Ovary (tissue), 9 donors: ENCODE results near the gene MIB1. TPM values are rescaled to one million over a fixed set of nuclear protein-coding genes. Genes with fewer than 3 reads are reported as not detected.

Experiments
- DNase-seq, 5 donors: peaks; one replicate each; pipeline ENCODE4 v3.0.0-alpha.2; 2019 to 2020
- H3K27ac ChIP-seq, 2 donors: fragments of 200-600 bp; one replicate each; pipeline versions ENCODE4 v1.5.1 to v1.8.0; 2019 to 2022
- H3K27me3 ChIP-seq: fragments of 200-600 bp; one replicate; pipeline ENCODE4 v1.8.0; 2022
- H3K36me3 ChIP-seq: fragments of 200-600 bp; sonication (generic); one replicate; pipeline ENCODE4 v1.5.1; 2019
- H3K4me1 ChIP-seq: one replicate; pipeline ENCODE4 v1.8.1; 2013; ENCODE audit warnings: mild to moderate bottlenecking, moderate library complexity; ENCODE audit not compliant: insufficient read depth
- H3K4me3 ChIP-seq: fragments of 200-600 bp; sonication (generic); one replicate; pipeline ENCODE4 v1.5.1; 2017
- H3K9me3 ChIP-seq, 2 donors: fragments of 200-600 bp in 1 of 2; sonication (generic) in 1 of 2; one replicate each; pipeline versions ENCODE4 v1.5.1 to v1.8.1; 2013 to 2019; ENCODE audit warnings: mild to moderate bottlenecking in 1 of 2, moderate library complexity in 1 of 2
- EP300 ChIP-seq: sonication (generic); formaldehyde crosslinking; IDR thresholded peaks from one replicate; pipeline ENCODE4 v1.6.1; 2017; ENCODE audit warnings: antibody characterized with exemption
- POLR2A ChIP-seq: fragments of 450-650 bp; IDR thresholded peaks from one replicate; pipeline ENCODE4 v1.6.1; 2017; ENCODE audit warnings: antibody characterized with exemption, mild to moderate bottlenecking, moderate library complexity
- WGBS, 3 donors: extraction: QIAGEN DNeasy Blood & Tissue Kit in 1 of 3; methylation state at CpG; one replicate each; pipeline versions ENCODE4 v1.1.5 to v1.1.7; 2013 to 2017; 5-methylcytosine and 5-hydroxymethylcytosine counted together
- intact Hi-C, 4 donors: fragments of 100-400 bp; cut with DNase I; formaldehyde crosslinking; loops; one replicate each; pipeline versions ENCODE4 v1.11.0 to v1.15.1; 2022 to 2023
- polyA plus RNA-seq, 2 donors: library from polyadenylated mRNA; stranded (reverse); fragments of 200-250 nt in 1 of 2; fragments of 350-450 nt in 1 of 2; fragmentation: Illumina TruSeq in 1 of 2; extraction: RNeasy Lipid Tissue Mini Kit (QIAGEN cat#74804) in 1 of 2; gene quantifications; one replicate each; pipeline ENCODE4 v1.2.3, GENCODE V29; 2013 to 2014
- total RNA-seq, 7 donors: library from RNA; depleted of rRNA in 2 of 7; stranded (reverse); fragments of >200 nt in 2 of 7; fragmentation: NEBNext Ultra II Directional in 3 of 7; extraction: Animal tissue kit (Norgen Biotek cat#: 25700) in 3 of 7; gene quantifications; one replicate each; pipeline versions ENCODE4 v1.1.0 to v1.2.4, GENCODE V29; 2016 to 2023
- TF ChIP-seq, protein P1 (sequence below), 3 donors: fragments of 450-650 bp in 2 of 3; fragments of 200-600 bp in 1 of 3; IDR thresholded peaks; one replicate each; pipeline versions ENCODE4 v1.5.1 to v1.8.0; 2016 to 2022; ENCODE audit warnings: antibody characterized with exemption in 3 of 3, mild to moderate bottlenecking in 1 of 3
- donor health status: DM: no; HTN: no; CAD: no; lungs with moderate emphysema.
- donor health status: DM: no; HTN: no; CAD: no.
- donor health status: Bipolar disorder and iron deficiency.
- donor health status: DM: yes; HTN: yes; CAD: no.
- donor health status: DM: no; HTN: no; CAD: no.
- donor health status: DM: yes; HTN: yes; CAD: no.

The MIB1 gene
- total and polyA plus RNA-seq, 9 donors: 10.3 to 54.8 (median 41.3) TPM

DNA sequence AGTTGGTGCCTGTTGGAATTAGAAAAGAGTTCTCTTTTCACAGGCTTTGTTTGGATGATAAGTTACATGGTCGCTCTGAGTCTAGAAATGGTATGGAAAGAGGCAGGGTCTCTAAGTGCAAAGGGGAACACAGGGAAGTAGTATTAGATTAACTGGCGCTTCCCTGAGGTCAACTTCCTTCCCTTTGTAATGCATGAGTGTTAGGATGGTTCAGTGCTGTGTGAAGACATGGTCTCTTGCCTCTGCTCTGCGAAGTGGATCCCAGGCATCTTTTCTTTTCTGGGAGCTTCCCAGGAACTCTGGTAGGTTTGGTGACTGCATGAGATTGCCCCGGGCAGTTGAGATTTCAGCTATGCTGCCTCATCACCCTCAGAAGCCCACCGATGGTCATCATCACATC, 170.3 kb downstream of the MIB1 start:
- Histone ChIP-seq H3K36me3 (no peaks in the 10 kb centered on the region), H3K4me1 (no peaks in the 10 kb centered on the region), H3K27me3 (no peaks in the 10 kb centered on the region), H3K9me3 (no peaks in the 10 kb centered on the region), H3K4me3 (no peak overlapping the region), H3K27ac (no peak overlapping the region)
- 85 to 93% (median 91%) methylated on average over 5 of the region's 5 CpGs for WGBS, 3 donors
- no peak for DNase-seq
- intact Hi-C loops: loop anchor here in 2 of 4 donors (10.0 kb wide), 1 partner anchor 654 kb away; no protein-coding TSS in a partner anchor
- no peak for TF ChIP-seq EP300
- TF ChIP-seq, protein P1, sequence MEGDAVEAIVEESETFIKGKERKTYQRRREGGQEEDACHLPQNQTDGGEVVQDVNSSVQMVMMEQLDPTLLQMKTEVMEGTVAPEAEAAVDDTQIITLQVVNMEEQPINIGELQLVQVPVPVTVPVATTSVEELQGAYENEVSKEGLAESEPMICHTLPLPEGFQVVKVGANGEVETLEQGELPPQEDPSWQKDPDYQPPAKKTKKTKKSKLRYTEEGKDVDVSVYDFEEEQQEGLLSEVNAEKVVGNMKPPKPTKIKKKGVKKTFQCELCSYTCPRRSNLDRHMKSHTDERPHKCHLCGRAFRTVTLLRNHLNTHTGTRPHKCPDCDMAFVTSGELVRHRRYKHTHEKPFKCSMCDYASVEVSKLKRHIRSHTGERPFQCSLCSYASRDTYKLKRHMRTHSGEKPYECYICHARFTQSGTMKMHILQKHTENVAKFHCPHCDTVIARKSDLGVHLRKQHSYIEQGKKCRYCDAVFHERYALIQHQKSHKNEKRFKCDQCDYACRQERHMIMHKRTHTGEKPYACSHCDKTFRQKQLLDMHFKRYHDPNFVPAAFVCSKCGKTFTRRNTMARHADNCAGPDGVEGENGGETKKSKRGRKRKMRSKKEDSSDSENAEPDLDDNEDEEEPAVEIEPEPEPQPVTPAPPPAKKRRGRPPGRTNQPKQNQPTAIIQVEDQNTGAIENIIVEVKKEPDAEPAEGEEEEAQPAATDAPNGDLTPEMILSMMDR (IDR thresholded peaks at IDR 0.05): no peak
- no peak for TF ChIP-seq POLR2A

- WGBS, 3 donors: 66% methylated on average over 5 of the region's 5 CpGs
- no peak overlapping the region for H3K4me3 ChIP-seq
- DNase-seq: no peak
- no peaks in the 10 kb centered on the region for H3K36me3 ChIP-seq
- H3K4me1 ChIP-seq: no peaks in the 10 kb centered on the region
- H3K27ac ChIP-seq: no peak overlapping the region
- H3K27me3 ChIP-seq: no peaks in the 10 kb centered on the region
- TF ChIP-seq, protein P1 (IDR thresholded peaks at IDR 0.05): no peak
- TF ChIP-seq EP300: no peak
- no peak for TF ChIP-seq POLR2A
- intact Hi-C loops: loop anchor here in 2 of 4 donors (10.0 kb wide), 1 partner anchor 653 kb away; no protein-coding TSS in a partner anchor
- H3K9me3 ChIP-seq: no peaks in the 10 kb centered on the region
Observed at GRCh38 chr18:21911551-21911950, 171.0 kb downstream of the MIB1 start.

GRCh38 chr18:21912339-21913239, 172.0 kb downstream of the MIB1 start:
- TF ChIP-seq EP300 (no peak), POLR2A (no peak)
- TF ChIP-seq, protein P1 (IDR thresholded peaks at IDR 0.05): no peak
- H3K36me3 ChIP-seq: no peaks in the 10 kb centered on the region
- H3K9me3 ChIP-seq: no peaks in the 10 kb centered on the region
- DNase-seq: no peak
- no peaks in the 10 kb centered on the region for H3K27me3 ChIP-seq
- H3K4me1 ChIP-seq: no peaks in the 10 kb centered on the region
- 60 to 76% (median 69%) methylated on average over 5 of the region's 5 CpGs for WGBS, 3 donors
- H3K4me3 ChIP-seq: no peak overlapping the region
- H3K27ac ChIP-seq: no peak overlapping the region
- intact Hi-C loops: loop anchor here in 2 of 4 donors (10.0 kb wide), 1 partner anchor 652 kb away; no protein-coding TSS in a partner anchor

DNA sequence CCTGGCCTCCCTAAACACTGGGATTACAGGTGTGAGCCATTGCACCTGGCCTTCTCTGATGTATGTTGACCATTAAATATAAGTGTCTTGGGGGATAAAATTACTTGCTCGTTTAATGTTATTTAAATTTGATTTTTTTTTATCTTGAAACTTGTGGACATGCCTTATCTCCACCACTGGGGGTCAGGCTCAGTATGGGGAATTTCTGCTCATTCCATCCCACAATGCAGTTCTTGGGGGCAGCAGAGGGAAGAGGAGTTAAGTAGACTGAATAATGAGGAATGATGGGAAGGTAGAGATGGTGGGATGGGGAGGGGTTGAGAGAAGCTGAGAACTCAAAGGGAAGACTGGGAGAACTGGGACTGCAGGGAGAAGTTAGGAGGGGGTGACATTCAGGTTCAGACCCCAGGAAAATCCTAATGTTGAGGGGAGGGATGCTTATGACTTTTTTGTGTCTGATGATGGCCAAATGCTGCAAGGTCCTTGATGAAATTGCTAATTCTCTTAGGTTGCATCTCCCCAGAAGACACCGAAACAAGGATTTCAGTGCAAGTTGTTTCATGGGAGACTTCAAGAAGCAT, 174.2 kb downstream of the MIB1 start:
- no peak overlapping the region for H3K4me3 ChIP-seq
- H3K9me3 ChIP-seq: no peaks in the 10 kb centered on the region
- no peaks in the 10 kb centered on the region for H3K27me3 ChIP-seq
- H3K36me3 ChIP-seq: no peaks in the 10 kb centered on the region
- TF ChIP-seq POLR2A: no peak
- TF ChIP-seq, protein P1 (IDR thresholded peaks at IDR 0.05): peak in 1 of 3 donors; percentile 37
- no peak overlapping the region for H3K27ac ChIP-seq
- intact Hi-C loops: loop anchor here in 2 of 4 donors (10.0 kb wide), 1 partner anchor 650 kb away; no protein-coding TSS in a partner anchor
- DNase-seq: no peak
- 54 to 60% (median 55%) methylated on average over 2 of the region's 2 CpGs for WGBS, 3 donors
- no peaks in the 10 kb centered on the region for H3K4me1 ChIP-seq
